PFSK-1 (cell line): ENCODE results near the gene GATC.

Source experiments
- FOXP2 ChIP-seq: optimal IDR thresholded peaks from 2 replicates; pipeline ENCODE3; 2011; ENCODE audit warnings: borderline replicate concordance, control low read depth, inconsistent platforms; ENCODE audit not compliant: insufficient read depth; ENCODE audit errors: extremely low read length, extremely low read depth
- POLR2AphosphoS5 ChIP-seq: IDR thresholded peaks from 2 replicates; pipeline ENCODE4 v1.6.1; 2012; ENCODE audit warnings: low read depth, mild to moderate bottlenecking, control low read depth, low read length, moderate library complexity
- SIN3A ChIP-seq: IDR thresholded peaks from 2 replicates; pipeline ENCODE4 v1.6.1; 2012; ENCODE audit warnings: mild to moderate bottlenecking, low read length, moderate library complexity, borderline replicate concordance; ENCODE audit not compliant: insufficient read depth
- TAF1 ChIP-seq: IDR thresholded peaks from 2 replicates; pipeline ENCODE4 v1.6.1; 2012; ENCODE audit warnings: low read length, control low read depth, borderline replicate concordance; ENCODE audit not compliant: insufficient read depth
- TF ChIP-seq, protein P1 (sequence below), 2 experiments: IDR thresholded peaks; 2 replicates each; pipeline versions ENCODE4 v1.6.1 to v1.8.0; 2011 to 2012; ENCODE audit warnings: low read depth in 2 of 2, low read length in 2 of 2, control low read depth in 1 of 2, inconsistent platforms in 1 of 2, mild to moderate bottlenecking in 1 of 2, moderate library complexity in 1 of 2; ENCODE audit not compliant: insufficient read depth in 1 of 2

The GATC gene

DNA sequence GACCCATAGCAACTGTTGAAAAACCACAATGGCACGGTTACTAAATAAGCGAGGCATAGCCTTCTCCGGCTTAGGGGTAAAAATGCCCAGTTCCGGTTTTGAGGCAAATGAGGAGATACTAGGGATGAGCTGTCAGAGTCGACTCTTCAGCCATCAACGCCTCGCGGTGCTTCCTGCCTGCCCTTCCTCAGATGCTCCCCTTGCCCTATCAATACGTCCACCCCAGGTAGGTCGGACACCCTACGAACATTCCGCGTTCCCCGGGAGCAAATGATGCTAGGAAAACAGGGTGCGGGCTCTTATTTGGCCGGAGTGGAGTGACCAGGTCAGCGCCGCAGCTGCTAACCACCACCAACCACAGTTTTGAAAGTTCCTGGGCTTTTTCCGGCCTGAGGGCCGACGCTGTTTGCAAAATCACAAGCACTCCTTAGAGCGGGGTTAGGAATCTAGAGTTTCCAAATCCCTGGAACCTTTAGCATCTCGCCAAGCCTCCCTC lies 22.1 kb downstream of the GATC start:
- TF ChIP-seq SIN3A (peak; percentile 73; the same call in 1 of the 2 replicates), TAF1 (0 out of 2 replicates have a peak, but pooled peaks have one; percentile 40), POLR2AphosphoS5 (no peak; the same call in 1 of the 2 replicates), FOXP2 (no peak)
- TF ChIP-seq, protein P1, sequence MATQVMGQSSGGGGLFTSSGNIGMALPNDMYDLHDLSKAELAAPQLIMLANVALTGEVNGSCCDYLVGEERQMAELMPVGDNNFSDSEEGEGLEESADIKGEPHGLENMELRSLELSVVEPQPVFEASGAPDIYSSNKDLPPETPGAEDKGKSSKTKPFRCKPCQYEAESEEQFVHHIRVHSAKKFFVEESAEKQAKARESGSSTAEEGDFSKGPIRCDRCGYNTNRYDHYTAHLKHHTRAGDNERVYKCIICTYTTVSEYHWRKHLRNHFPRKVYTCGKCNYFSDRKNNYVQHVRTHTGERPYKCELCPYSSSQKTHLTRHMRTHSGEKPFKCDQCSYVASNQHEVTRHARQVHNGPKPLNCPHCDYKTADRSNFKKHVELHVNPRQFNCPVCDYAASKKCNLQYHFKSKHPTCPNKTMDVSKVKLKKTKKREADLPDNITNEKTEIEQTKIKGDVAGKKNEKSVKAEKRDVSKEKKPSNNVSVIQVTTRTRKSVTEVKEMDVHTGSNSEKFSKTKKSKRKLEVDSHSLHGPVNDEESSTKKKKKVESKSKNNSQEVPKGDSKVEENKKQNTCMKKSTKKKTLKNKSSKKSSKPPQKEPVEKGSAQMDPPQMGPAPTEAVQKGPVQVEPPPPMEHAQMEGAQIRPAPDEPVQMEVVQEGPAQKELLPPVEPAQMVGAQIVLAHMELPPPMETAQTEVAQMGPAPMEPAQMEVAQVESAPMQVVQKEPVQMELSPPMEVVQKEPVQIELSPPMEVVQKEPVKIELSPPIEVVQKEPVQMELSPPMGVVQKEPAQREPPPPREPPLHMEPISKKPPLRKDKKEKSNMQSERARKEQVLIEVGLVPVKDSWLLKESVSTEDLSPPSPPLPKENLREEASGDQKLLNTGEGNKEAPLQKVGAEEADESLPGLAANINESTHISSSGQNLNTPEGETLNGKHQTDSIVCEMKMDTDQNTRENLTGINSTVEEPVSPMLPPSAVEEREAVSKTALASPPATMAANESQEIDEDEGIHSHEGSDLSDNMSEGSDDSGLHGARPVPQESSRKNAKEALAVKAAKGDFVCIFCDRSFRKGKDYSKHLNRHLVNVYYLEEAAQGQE (IDR thresholded peaks at IDR 0.05; ENCODE audit: insufficient read depth in 1 of 2, low read depth in 2 of 2, low read length in 2 of 2) = no peak

DNA sequence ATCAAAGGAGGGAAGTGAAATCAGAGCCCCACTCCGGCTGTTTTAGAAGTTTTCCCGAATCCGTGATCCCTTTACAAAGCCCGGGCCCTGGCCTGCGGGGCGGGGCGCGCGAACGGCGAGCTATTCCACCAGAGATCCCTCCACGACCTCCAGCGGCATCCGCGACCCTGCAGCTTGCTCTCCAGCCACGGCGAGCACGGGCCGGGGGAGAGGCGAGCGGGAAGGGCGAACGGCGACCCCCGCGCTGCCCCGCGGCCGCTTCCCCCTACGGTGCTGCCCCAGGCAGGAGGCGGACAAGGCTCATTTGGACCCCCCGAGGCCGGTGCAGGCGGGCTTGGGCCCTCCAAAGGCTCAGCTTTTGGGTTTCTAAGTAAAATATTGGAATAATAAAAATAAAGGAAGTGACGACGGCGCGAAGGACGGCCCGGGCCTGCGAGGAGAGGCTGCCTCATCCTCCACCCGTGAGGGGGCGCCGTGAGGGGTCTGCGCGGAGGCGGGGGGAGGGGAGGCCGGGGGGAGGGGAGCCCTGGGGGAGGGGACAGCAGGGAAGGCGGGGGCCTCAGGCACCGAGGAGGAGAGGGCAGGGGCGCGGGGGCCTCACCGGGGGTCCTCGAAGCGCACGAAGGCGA lies 22.7 kb downstream of the GATC start:
- no peak for TF ChIP-seq TAF1
- TF ChIP-seq, protein P1 (IDR thresholded peaks at IDR 0.05; ENCODE audit: insufficient read depth in 1 of 2, low read depth in 2 of 2, low read length in 2 of 2) = no peak

DNA sequence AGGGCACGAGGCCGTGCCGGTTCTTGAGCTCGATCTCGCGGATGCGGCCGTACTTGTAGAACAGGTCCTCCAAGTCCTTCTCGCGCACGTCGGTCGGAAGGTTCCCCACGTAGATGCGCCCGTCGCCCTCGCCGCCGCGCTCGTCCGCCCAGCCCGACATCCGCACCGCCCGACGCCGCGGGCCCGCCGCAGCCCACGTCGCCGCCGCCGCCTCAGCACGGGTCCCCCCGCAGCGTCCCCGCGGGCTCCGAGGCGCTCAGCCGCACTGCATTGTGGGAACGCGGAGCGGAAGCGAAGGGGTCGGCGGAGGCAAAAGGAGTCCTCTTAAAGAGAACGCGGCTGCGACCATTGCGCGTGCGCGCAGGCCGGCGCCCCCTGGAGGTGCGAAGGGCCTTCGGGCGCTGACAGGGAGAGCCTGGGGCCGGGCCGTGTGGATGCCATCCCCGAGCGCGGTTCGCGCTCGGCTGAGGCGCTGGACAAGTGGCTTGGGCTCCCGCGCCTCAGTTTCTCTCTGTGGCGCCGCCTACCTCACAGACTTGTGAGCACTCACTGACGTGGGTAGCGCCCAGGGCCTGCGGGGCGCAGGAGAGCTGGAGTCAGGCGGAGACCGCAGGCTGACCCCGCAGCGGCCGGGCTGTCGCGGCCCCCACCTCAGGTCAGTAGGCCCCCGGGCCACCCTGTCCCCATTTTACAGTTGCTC lies 23.4 kb downstream of the GATC start, which contains the start of gene SRSF9:
Gene SRSF9, minus strand, starts transcription at position 299 of the 700 bp plus-strand sequence. Its CDS starts 139 bp downstream, at position 160.
- TF ChIP-seq SIN3A (peak; percentile 37; the same call in 1 of the 2 replicates), FOXP2 (peak; percentile 65), TAF1 (peak; percentile 82), POLR2AphosphoS5 (peak; percentile 86)
- TF ChIP-seq, protein P1 (IDR thresholded peaks at IDR 0.05; ENCODE audit: insufficient read depth in 1 of 2, low read depth in 2 of 2, low read length in 2 of 2) = peak; percentile 10 to 39; a peak in 1 of 4 replicates

DNA sequence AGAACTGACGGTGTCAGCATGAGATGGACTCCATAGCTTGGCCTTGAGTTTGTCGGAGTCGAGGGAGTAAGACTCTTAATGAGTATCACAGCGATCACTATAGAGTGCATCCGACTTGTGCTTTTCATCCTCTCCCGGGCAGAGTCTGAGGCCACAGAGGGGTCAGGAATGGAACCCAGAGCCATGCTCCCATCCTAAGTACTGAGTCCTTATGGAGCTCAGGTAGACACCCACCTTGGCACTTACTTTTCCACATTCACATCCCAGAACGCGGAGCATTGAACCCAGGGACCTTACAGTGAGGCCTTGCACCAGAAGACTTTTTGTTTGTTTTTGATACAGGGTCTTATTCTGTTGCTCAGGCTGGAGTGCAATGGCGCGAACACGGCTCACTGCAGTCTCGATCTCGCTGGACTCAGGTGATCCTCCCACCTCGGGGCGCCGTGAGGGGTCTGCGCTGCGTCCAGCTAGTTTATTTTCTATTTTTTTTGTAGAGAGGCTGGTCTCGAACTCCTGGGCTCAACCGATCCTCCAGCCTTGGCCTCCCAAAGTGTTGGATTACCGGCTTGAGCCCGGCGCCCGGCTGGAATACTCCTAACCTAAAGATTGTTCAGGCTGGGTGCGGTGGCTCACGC lies 24.0 kb downstream of the GATC start:
- TF ChIP-seq TAF1 (no peak), FOXP2 (no peak), POLR2AphosphoS5 (no peak), SIN3A (no peak)
- TF ChIP-seq, protein P1 (IDR thresholded peaks at IDR 0.05; ENCODE audit: insufficient read depth in 1 of 2, low read depth in 2 of 2, low read length in 2 of 2) = no peak
